Fibroblast of lung (primary cell): ENCODE results near the gene PRR15.

Experiments used
- CTCF ChIP-seq, 2 donors: IDR thresholded peaks in 1 of 2; conservative IDR thresholded peaks in 1 of 2; 1 replicate in 1 of 2; 2 replicates in 1 of 2; pipeline ENCODE4 v1.5.1; 2011 to 2012; ENCODE audit warnings: low read length in 2 of 2, control low read depth in 1 of 2, inconsistent platforms in 1 of 2, low read depth in 1 of 2, mild to moderate bottlenecking in 1 of 2
- EZH2 ChIP-seq: IDR thresholded peaks from 2 replicates; pipeline ENCODE4 v1.5.1; 2012; ENCODE audit warnings: low read length, control low read depth, mild to moderate bottlenecking; ENCODE audit errors: missing control alignments

GRCh38 chr7:29606287-29606721, 42.7 kb downstream of the PRR15 start:
- TF ChIP-seq EZH2 = no peak
- no peak for TF ChIP-seq CTCF (conservative IDR thresholded peaks at IDR 0.05 in 1 of 2, IDR thresholded peaks at IDR 0.05 in 1 of 2; ENCODE audit: low read depth in 1 of 2, low read length in 2 of 2)
